GM10266 (cell line): ENCODE data around the gene MAP3K14.
A peak's percentile ranks its signal among the peaks of the same experiment; 100 is the strongest.
"Not testable (repeated sequence)": the region's sequence is repeated elsewhere in the genome, so short reads cannot be mapped to it uniquely, and the experiment has no call there.

Experiments used
- DNase-seq: peaks from one replicate; pipeline ENCODE4 v3.0.0; 2012; ENCODE audit errors: extremely low spot score
- CTCF ChIP-seq: IDR thresholded peaks from 2 replicates; pipeline ENCODE4 v1.5.1; 2012; ENCODE audit warnings: mild to moderate bottlenecking, low read depth; ENCODE audit not compliant: control insufficient read depth, insufficient read depth; ENCODE audit errors: missing control alignments

Gene MAP3K14

DNA sequence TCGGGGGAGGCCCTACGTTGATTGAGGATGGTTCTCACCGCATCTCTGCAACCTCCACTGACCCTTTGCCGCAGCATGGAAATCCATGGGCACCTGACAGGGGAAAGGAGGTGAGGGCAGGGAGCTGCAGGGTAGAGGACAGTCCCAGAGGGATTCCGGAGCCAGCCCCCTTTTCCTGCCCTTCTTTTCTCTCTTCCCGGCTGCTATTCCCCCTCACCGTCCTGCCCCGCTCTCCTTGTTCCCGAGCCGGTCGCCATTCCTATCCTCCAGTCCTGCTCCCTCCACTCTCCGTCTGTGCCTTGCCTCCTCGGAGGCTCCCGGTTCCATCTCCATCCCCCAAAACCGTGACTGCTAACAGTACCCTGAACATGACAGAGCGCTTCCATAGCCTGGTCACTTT lies 59.7 kb downstream of the MAP3K14 start:
- TF ChIP-seq CTCF: no peak
- DNase-seq: no peak

DNA sequence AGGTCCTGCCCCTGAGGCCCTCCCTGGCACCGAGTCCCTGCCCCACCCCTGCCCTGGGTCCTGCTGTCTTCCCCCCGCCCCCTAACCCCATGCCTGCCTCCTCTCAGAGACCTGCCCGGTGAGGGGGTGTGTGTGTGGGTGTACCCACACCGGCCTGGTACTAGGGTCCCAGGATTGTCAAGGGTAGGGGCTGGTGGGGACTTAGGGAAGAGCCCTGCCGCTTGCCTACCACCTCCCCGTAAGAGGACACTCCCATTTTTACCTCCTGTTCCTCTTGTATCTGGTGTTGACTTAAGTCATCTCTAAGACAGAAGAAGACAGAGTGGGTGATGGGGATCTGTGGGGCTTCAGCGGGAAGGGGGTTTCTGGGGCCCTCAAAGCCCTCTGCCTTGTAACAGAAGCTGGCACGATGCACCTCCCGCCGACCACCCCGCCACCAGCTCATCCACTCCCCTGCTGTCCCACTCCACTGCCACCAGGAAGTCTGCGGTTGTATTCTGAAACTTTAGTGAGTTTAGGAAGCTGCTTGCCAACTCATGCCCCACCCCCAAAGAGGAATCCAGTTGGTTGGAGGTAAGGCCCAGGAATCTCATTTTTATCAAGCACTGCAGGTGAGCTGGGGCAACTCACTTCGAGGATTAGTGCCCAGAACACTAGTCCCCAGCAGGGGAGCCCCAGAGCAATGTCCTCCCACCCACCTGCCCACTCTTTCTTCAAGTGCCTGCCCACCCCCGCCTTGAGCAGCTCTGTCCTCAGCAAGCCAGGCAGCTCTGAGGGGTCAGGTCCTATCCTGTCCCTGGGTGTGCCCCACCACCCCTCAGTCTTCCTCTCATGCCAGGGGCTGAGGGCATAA lies 60.5 kb downstream of the MAP3K14 start:
- no peak for DNase-seq
- TF ChIP-seq CTCF: no peak

DNA sequence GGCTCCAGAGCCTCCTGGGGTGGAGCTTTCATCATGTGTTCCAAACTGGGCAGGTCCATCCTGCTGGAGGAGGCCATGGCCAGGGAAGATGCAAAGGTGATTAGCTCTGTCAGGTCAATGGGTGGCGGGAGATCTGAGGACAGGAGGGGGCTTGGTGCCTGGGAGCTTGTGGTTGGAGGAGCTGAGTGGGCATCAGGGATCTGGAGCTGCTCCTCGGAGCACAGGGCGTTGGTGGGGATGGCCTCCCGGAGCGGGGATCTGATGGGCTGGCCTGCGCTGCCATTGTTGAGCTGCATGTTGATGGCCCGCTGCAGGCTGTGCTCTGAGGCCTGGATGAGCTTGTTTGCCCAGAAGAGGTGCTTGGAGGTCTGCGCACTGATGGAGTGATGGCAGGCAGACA lies 61.5 kb downstream of the MAP3K14 start:
- TF ChIP-seq CTCF: no peak
- DNase-seq: no peak

- no peak for DNase-seq
- TF ChIP-seq CTCF: no peak
Observed at GRCh38 chr17:45253879-45254278, 62.9 kb downstream of the MAP3K14 start.

- DNase-seq: not testable (repeated sequence)
Observed at GRCh38 chr17:45253237-45253636, 63.6 kb downstream of the MAP3K14 start.

- no peak for TF ChIP-seq CTCF
- no peak for DNase-seq
Observed at GRCh38 chr17:45251931-45252330, 64.9 kb downstream of the MAP3K14 start.

GRCh38 chr17:45248132-45248957 lies 68.5 kb downstream of the MAP3K14 start:
- no peak for TF ChIP-seq CTCF
- DNase-seq: peak; percentile 87
